Activated CD8-positive, alpha-beta memory T cell treated with anti-CD3 and anti-CD28 coated beads, Interleukin-2, amount 50 U/mL, for 24 hours (primary cell): Measurements from ENCODE around the gene MTMR11.

Experiments
- DNase-seq: peaks from one replicate; pipeline ENCODE4 v3.0.0-alpha.2; 2020; ENCODE audit errors: extremely low read depth

The MTMR11 gene

DNA sequence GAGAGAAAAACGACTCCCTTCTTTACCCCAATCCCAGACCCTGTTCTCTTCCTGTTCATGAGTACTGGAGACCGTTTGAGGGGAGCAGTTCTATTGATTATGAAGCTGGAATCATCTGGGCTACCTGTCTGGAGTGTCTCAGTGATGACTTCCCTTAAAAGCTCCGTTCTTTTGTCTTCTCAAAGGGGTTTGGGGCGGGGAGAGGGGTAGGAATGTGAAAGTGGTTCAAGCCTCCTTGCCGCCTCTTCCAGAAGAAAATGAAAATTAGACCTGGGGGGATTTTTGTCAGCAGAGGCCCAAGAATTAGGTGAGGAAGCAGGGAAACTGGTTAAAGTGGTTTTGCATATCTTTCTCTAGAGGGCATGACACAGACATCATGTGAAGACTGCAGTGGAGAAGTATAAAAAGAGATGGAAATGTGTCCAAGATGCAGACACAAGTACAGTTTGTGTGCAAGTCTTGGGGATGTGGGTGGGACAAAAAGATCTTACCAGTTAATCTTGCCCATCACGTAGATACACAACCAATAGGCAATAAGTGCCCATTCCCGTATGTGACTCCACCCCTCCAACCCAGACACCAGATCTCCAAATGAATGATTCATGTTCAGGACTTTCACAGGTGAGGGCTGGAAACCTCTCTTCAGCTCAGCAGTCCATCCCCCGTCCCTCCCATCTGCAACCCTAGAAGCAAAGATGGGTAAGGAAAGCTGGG is 470 bp upstream of the MTMR11 start:
- no peak for DNase-seq

GRCh38 chr1:149934356-149934755 is 2.3 kb downstream of the MTMR11 start:
- no peak for DNase-seq

GRCh38 chr1:149933208-149933607 is 3.5 kb downstream of the MTMR11 start:
- no peak for DNase-seq

DNA sequence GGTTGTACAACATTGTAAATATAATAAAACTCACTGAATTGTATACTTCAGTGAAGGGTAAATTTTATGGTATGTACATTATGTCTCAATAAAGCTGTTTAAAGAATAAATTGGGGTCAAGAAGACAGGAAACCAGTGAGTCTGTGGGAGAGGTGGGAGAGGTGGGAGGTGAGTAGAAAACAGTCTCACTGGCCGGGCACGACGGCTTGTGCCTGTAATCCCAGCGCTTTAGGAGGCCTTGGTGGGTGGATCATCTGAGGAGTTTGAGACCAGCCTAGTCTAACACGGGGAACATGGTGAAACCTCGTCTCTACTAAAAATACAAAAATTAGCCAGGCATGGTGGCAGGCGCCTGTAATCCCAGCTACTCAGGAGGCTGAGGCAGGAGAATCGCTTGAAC is 4.2 kb downstream of the MTMR11 start:
- DNase-seq = no peak

DNA sequence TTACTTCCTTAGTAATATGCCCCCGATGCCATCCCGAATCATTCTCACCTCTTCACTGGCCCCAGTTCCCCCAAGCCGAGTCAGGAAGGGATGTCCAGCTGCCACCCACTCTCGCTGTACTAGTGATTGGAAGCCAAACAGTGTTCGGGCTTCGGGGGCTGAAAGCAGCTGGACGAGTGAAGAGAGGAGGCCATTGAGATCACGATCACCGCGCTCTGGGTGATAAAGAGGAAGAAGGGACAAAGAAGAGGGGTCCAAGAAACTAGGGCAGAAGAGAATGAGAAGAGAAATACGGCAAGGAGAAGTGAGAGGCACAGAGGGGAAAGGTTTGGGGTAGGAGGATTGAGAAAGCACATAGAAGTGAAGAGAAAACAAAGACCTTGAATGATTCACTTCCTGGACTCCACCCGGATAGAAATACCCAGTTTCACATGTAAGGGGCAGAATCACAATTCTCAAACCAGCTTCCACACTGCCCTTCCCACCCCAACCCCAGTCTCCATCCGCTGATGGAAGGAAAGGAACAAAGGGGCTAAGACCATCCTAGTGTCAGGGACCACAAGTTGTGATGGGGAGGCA is 5.4 kb downstream of the MTMR11 start:
- no peak for DNase-seq

GRCh38 chr1:149929856-149930255 is 6.8 kb downstream of the MTMR11 start:
- DNase-seq = no peak

- no peak for DNase-seq
Measured at GRCh38 chr1:149928401-149928724, 8.3 kb downstream of the MTMR11 start.

- peak; percentile 92 for DNase-seq
Measured at GRCh38 chr1:149927563-149928400, 8.9 kb downstream of the MTMR11 start, which contains the start of gene SF3B4. Gene SF3B4, minus strand, starts transcription at chr1:149927803. Its CDS starts 44 bp downstream, at chr1:149927759.

GRCh38 chr1:149927056-149927562 is 9.6 kb downstream of the MTMR11 start:
- no peak for DNase-seq

DNA sequence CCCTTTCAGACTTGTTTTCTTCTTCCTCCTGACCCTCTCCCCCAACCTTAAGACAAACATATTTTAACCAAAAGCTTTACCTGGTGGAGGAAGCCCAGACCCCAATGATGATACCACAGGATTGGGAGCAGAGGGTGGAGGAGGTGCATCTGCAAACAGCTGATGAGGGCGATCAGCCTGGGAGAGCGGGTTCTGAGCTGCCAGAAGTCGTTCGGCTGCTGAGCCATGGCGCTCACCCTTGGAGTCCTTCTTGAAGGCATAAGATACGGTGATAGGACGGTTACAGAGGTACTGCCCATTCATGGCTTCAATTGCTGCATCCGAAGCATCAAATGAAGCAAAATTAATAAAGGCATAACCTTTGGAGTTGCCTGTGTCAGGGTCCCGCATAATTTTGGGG is 10.4 kb downstream of the MTMR11 start:
- no peak for DNase-seq

GRCh38 chr1:149925751-149926150 is 10.9 kb downstream of the MTMR11 start:
- DNase-seq = no peak

GRCh38 chr1:149925345-149925744 is 11.3 kb downstream of the MTMR11 start:
- DNase-seq = no peak

- no peak for DNase-seq
Measured at GRCh38 chr1:149923626-149924025, 13.1 kb downstream of the MTMR11 start.

DNA sequence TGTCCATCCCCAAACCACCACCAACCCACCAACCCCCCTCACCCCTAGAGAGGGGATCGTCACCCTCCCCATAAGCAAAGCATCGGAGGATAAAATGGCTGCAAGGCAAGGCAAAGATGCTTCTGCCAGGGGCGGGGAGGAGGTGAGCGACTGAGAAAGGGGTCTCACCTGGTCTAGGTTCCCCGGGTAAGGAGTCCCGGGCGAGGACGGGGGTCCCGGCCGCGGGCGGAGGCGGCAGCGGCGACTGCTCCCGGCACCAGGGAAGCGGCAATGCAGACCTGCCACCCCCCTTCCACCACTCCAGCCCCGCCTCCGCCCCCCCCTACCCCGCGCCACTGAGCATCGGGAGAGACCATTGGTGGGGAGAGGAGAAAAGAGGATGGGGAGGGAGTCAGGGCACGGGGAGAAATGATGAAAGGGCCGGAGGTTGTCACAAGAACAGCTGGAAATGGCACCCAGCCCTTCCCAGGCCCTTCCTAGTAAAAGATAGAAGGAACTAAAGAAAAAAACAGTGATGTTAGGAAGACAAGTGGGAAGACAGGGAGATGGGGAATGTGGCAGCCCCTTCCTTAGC is 19.0 kb downstream of the MTMR11 start, which contains the start of gene SV2A:
SV2A (minus strand) TSS at position 274 of the 574 bp plus-strand sequence. CDS start 4,004 bp downstream, outside the sequence.
- no peak for DNase-seq

DNA sequence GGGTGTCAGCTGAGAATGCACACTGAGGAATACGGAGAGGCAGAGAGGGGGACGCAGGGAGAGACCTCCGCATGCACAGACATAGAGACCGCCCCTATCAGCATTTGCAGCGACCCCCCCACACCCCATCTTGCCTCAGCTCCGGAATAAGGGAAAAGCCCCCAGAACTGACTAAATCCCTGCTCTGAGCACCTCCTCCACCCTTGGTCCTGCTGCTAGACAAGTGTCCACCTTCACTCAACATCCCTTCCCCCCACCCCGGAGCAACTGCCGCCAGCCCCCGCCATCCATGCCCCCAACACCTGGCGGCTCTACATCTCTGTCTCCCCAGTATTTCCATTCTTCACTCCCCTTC is 19.8 kb downstream of the MTMR11 start:
- no peak for DNase-seq

GRCh38 chr1:149916193-149916897 is 20.3 kb downstream of the MTMR11 start:
- DNase-seq = no peak

DNA sequence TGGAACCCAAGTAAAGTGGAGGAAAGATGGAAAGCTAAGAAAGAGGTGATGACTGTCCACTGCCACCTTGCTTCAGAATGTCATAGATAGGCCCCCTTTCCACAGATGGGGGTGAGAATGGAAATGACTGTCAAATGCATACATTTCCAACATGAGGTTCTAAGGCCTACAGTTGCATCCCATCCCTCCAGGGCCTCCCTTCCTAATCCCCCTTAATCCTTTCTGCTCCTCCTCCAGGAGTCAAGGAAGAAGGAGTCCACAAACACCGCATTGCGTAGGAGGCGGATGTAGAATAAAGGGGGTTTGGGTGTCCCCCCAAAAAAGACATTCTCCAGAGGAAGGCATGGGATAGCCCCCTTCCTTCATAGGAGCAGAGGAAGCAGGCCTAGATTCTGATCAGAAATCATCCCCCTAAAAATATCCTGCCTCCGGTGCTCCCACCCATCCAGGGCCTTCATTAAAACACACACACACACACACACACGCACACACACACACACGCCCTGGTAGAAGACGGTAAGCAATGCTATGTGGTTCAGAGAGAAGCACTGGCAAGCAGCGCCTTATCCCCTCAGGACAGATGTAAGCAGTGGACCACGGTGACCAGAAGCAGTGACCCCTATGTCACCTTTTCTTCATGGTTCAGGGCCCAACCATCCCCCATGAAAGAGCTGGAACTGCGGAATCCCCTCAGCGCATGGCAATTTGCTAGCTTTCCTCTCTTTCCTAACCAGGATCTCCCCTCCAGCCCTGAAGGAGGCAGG is 21.1 kb downstream of the MTMR11 start:
- no peak for DNase-seq

GRCh38 chr1:149914545-149914944 is 22.1 kb downstream of the MTMR11 start:
- DNase-seq = no peak

GRCh38 chr1:149906570-149907075 is 30.1 kb downstream of the MTMR11 start:
- no peak for DNase-seq

GRCh38 chr1:149903836-149904491 is 32.7 kb downstream of the MTMR11 start:
- no peak for DNase-seq
